Measurements from ENCODE around the gene MED13. TPM values are rescaled to one million over a fixed set of nuclear protein-coding genes. Genes with fewer than 3 reads are reported as not detected.
"Not testable (repeated sequence)": the region's sequence is repeated elsewhere in the genome, so short reads cannot be mapped to it uniquely, and the experiment has no call there.

Gene MED13
- total RNA-seq, 1 donor from 2014 or later, result 59.9 TPM

GRCh38 chr17:62073993-62074392 lies 8.9 kb upstream of the MED13 start:
- Histone ChIP-seq H3K27me3 (no peaks in the 10 kb centered on the region), H3K27ac (no peak overlapping the region), H3K4me1 (no peaks in the 10 kb centered on the region), H3K36me3 (no peaks in the 10 kb centered on the region), H3K9me3 (no peaks in the 10 kb centered on the region), H3K4me3 (no peak overlapping the region)
- DNase-seq (ENCODE audit: extremely low spot score in 2 of 2), result no peak
- intact Hi-C loops (cut with DNase I), result no loop called here
- TF ChIP-seq POLR2A (IDR thresholded peaks at IDR 0.05) (no peak), POLR2AphosphoS5 (IDR thresholded peaks at IDR 0.05; ENCODE audit: insufficient read depth in 1 of 2, low read depth in 1 of 2) (no peak)
- TF ChIP-seq, protein P1, sequence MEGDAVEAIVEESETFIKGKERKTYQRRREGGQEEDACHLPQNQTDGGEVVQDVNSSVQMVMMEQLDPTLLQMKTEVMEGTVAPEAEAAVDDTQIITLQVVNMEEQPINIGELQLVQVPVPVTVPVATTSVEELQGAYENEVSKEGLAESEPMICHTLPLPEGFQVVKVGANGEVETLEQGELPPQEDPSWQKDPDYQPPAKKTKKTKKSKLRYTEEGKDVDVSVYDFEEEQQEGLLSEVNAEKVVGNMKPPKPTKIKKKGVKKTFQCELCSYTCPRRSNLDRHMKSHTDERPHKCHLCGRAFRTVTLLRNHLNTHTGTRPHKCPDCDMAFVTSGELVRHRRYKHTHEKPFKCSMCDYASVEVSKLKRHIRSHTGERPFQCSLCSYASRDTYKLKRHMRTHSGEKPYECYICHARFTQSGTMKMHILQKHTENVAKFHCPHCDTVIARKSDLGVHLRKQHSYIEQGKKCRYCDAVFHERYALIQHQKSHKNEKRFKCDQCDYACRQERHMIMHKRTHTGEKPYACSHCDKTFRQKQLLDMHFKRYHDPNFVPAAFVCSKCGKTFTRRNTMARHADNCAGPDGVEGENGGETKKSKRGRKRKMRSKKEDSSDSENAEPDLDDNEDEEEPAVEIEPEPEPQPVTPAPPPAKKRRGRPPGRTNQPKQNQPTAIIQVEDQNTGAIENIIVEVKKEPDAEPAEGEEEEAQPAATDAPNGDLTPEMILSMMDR (IDR thresholded peaks at IDR 0.05), result no peak

- H3K9me3 ChIP-seq; H3K27ac ChIP-seq; DNase-seq (ENCODE audit: extremely low spot score in 2 of 2); H3K36me3 ChIP-seq; intact Hi-C loops (cut with DNase I); H3K4me1 ChIP-seq; H3K4me3 ChIP-seq; H3K27me3 ChIP-seq: not testable (repeated sequence)
Measured at GRCh38 chr17:62072855-62073254, 7.8 kb upstream of the MED13 start.

DNA sequence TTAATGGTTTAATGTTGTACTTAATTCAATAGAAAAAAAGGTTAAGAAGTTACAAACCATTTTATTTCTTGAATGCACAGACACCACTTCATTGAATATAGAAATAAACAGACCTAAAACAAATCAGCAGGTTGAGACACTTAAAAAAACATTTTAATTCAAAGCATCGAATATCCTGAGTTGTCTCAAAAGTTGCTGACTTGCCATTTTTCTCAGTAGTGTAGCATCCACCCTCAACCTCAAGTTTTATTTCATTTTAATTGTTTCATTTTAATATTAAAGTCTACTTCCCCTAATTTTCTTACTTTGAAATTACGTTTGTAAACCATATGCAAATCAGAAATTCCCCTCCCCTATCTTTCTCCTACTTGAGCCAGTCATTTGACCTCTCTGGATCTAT lies 5.8 kb upstream of the MED13 start:
- Histone ChIP-seq H3K27ac (no peak overlapping the region), H3K9me3 (no peaks in the 10 kb centered on the region), H3K27me3 (no peaks in the 10 kb centered on the region), H3K4me3 (no peak overlapping the region), H3K4me1 (peaks cover 5% of the 10 kb centered on the region), H3K36me3 (no peaks in the 10 kb centered on the region)
- TF ChIP-seq, protein P1 (IDR thresholded peaks at IDR 0.05), result no peak
- no peak for TF ChIP-seq POLR2A (IDR thresholded peaks at IDR 0.05)
- no peak for TF ChIP-seq POLR2AphosphoS5 (IDR thresholded peaks at IDR 0.05; ENCODE audit: insufficient read depth in 1 of 2, low read depth in 1 of 2)
- no peak for DNase-seq (ENCODE audit: extremely low spot score in 2 of 2)
- intact Hi-C loops (cut with DNase I), result no loop called here

- Histone ChIP-seq H3K9me3 (no peaks in the 10 kb centered on the region), H3K27ac (no peak overlapping the region), H3K4me3 (no peak overlapping the region), H3K36me3 (no peaks in the 10 kb centered on the region), H3K27me3 (no peaks in the 10 kb centered on the region), H3K4me1 (peaks cover 25% of the 10 kb centered on the region)
- TF ChIP-seq POLR2AphosphoS5 (IDR thresholded peaks at IDR 0.05; ENCODE audit: insufficient read depth in 1 of 2, low read depth in 1 of 2) (no peak), POLR2A (IDR thresholded peaks at IDR 0.05) (no peak)
- TF ChIP-seq, protein P1 (IDR thresholded peaks at IDR 0.05), result no peak
- no peak for DNase-seq (ENCODE audit: extremely low spot score in 2 of 2)
- intact Hi-C loops (cut with DNase I), result loop anchor here (5.0 to 10.0 kb wide), 2 partner anchors 140 to 653 kb away; partner anchors contain the start of gene INTS2
Measured at GRCh38 chr17:62067165-62068145, 2.4 kb upstream of the MED13 start.

DNA sequence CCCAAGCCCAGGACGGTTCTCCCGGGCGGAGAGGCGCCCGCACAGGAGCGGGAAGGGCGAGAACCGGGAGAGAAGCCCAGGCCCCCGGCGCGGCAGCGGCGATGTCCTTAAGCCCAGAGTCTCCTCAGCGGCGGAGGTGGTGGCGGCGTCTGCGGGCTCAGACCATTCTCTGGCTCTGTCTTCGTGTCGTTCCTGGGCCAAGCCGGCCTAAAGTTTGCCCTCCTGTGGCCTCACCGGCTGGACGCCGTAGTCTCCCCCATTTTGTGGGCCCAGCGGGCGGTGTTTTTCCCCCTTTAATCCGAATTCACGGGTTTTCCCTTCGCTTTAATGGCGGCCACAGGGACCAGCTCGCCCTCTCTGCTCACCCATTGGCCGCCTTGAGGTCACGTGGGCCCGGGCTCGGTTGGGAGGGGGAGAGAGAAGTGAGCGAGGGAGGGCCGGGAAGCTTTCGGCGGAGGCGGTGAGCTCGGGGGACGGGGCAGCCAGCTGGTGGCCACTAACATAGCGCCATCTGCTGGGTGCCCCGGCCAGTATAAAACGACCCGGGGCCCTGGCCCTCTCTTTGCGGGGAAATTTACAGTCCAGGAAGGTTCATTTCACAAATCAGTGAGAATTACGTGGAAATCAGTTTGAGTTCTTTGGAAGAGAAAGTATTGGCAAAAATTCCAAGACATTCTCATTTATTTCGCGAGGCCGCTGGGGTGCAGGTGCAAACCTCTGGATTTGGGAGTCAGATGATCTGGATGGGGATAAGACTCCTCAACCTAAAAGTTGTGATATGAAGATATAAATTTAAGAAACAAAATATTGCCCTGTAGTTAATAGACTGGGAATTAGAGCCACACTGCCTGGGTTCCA lies 762 bp upstream of the MED13 start:
- intact Hi-C loops (cut with DNase I), result loop anchor here (5.0 to 10.0 kb wide), 2 partner anchors 139 to 651 kb away; partner anchors contain the start of gene INTS2
- TF ChIP-seq POLR2AphosphoS5 (IDR thresholded peaks at IDR 0.05; ENCODE audit: insufficient read depth in 1 of 2, low read depth in 1 of 2) (peak; percentile 90 to 94), POLR2A (IDR thresholded peaks at IDR 0.05) (peak in 1 of 2 donors; percentile 79)
- TF ChIP-seq, protein P1 (IDR thresholded peaks at IDR 0.05), result peak; percentile 75 to 97 (median 88)
- H3K4me1 ChIP-seq, result peaks cover 41% of the 10 kb centered on the region

More for the DNA sequence above, 762 bp upstream of the MED13 start:
- Histone ChIP-seq H3K27me3 (no peaks in the 10 kb centered on the region), H3K27ac (peak overlapping the region; percentile 99), H3K4me3 (peak overlapping the region; percentile 62 to 98), H3K36me3 (peaks cover 0 to 5% of the 10 kb centered on the region in 2 donors), H3K9me3 (no peaks in the 10 kb centered on the region)
- peak; percentile 97 to 98 for DNase-seq (ENCODE audit: extremely low spot score in 2 of 2)

All from vagina (tissue), 2 donors.